H9 (cell line): Measurements from ENCODE around the gene OR3A1. TPM values are rescaled to one million over a fixed set of nuclear protein-coding genes. Genes with fewer than 3 reads are reported as not detected.

ENCODE experiments used
- DNase-seq: peaks from one replicate; pipeline ENCODE4 v3.0.0-alpha.2; 2017
- H2AFZ ChIP-seq: one replicate; pipeline ENCODE4 v1.6.1; 2013; ENCODE audit warnings: mild to moderate bottlenecking, low read length, control low read depth, moderate library complexity
- H2AK5ac ChIP-seq: 2 replicates; pipeline ENCODE4 v1.6.1; 2013; ENCODE audit warnings: low read length, control low read depth, mixed read lengths; ENCODE audit not compliant: insufficient read length
- H2BK120ac ChIP-seq: one replicate; pipeline ENCODE4 v1.6.1; 2013; ENCODE audit warnings: low read depth, mild to moderate bottlenecking, low read length, control low read depth, inconsistent platforms; ENCODE audit not compliant: poor library complexity, severe bottlenecking
- H2BK12ac ChIP-seq: 2 replicates; pipeline ENCODE4 v1.6.1; 2013; ENCODE audit warnings: low read length, control low read depth, mixed read lengths, low read depth; ENCODE audit not compliant: insufficient read length
- H2BK15ac ChIP-seq: 2 replicates; pipeline ENCODE4 v1.6.1; 2013; ENCODE audit warnings: low read depth, low read length, control low read depth
- H2BK20ac ChIP-seq: one replicate; pipeline ENCODE4 v1.6.1; 2013; ENCODE audit warnings: low read depth, mild to moderate bottlenecking, low read length, control low read depth, inconsistent platforms; ENCODE audit not compliant: poor library complexity, severe bottlenecking
- H2BK5ac ChIP-seq: 2 replicates; pipeline ENCODE4 v1.6.1; 2013; ENCODE audit warnings: low read length, control low read depth, mixed read lengths; ENCODE audit not compliant: insufficient read length
- H3K14ac ChIP-seq: 2 replicates; pipeline ENCODE4 v1.6.1; 2013; ENCODE audit warnings: low read length, control low read depth; ENCODE audit not compliant: insufficient read depth
- H3K18ac ChIP-seq: 2 replicates; pipeline ENCODE4 v1.6.1; 2013; ENCODE audit warnings: low read depth, mild to moderate bottlenecking, mixed read lengths, low read length, control low read depth; ENCODE audit not compliant: insufficient read length
- H3K23ac ChIP-seq: 2 replicates; pipeline ENCODE4 v1.6.1; 2013; ENCODE audit warnings: low read length, control low read depth, mixed read lengths, low read depth; ENCODE audit not compliant: insufficient read length
- H3K23me2 ChIP-seq: 2 replicates; pipeline ENCODE4 v1.6.1; 2013; ENCODE audit warnings: low read depth, mild to moderate bottlenecking, mixed read lengths, low read length, control low read depth; ENCODE audit not compliant: insufficient read length, poor library complexity, severe bottlenecking
- H3K27ac ChIP-seq: 2 replicates; pipeline ENCODE4 v1.5.1; 2013; ENCODE audit warnings: low read length, control low read depth, mixed read lengths, low read depth; ENCODE audit not compliant: insufficient read length
- H3K27me3 ChIP-seq: 2 replicates; pipeline ENCODE4 v1.6.1; 2013; ENCODE audit warnings: low read length, control low read depth, inconsistent platforms; ENCODE audit not compliant: insufficient read depth
- H3K4ac ChIP-seq: 2 replicates; pipeline ENCODE4 v1.6.1; 2013; ENCODE audit warnings: low read depth, mild to moderate bottlenecking, control low read depth, inconsistent platforms, low read length, moderate library complexity
- H3K4me1 ChIP-seq: 2 replicates; pipeline ENCODE4 v1.6.1; 2013; ENCODE audit warnings: low read length, control low read depth, inconsistent platforms; ENCODE audit not compliant: insufficient read depth
- H3K4me2 ChIP-seq: 2 replicates; pipeline ENCODE4 v1.6.1; 2013; ENCODE audit warnings: low read length, control low read depth, mixed read lengths; ENCODE audit not compliant: insufficient read length, insufficient read depth
- H3K56ac ChIP-seq: 2 replicates; pipeline ENCODE4 v1.6.1; 2013; ENCODE audit warnings: low read depth, mild to moderate bottlenecking, mixed read lengths, low read length, control low read depth; ENCODE audit not compliant: insufficient read length
- H3K79me1 ChIP-seq: 2 replicates; pipeline ENCODE4 v1.6.1; 2013; ENCODE audit warnings: low read depth, mild to moderate bottlenecking, moderate library complexity, low read length, control low read depth, inconsistent platforms; ENCODE audit not compliant: insufficient read depth, poor library complexity, severe bottlenecking
- H3K79me2 ChIP-seq: 2 replicates; pipeline ENCODE4 v1.6.1; 2013; ENCODE audit warnings: low read length, control low read depth, inconsistent platforms; ENCODE audit not compliant: insufficient read depth
- H3K9ac ChIP-seq: 2 replicates; pipeline ENCODE4 v1.6.1; 2013; ENCODE audit warnings: low read length, control low read depth, mixed read lengths; ENCODE audit not compliant: insufficient read length; ENCODE audit errors: extremely low read depth
- H3K9me3 ChIP-seq: one replicate; pipeline ENCODE4 v1.6.1; 2013; ENCODE audit warnings: low read depth, low read length, inconsistent platforms; ENCODE audit not compliant: control insufficient read depth
- H3T11ph ChIP-seq: one replicate; pipeline ENCODE4 v1.6.1; 2013; ENCODE audit warnings: mild to moderate bottlenecking, low read length, control low read depth, inconsistent platforms
- H4K20me1 ChIP-seq: one replicate; pipeline ENCODE4 v1.6.1; 2013; ENCODE audit not compliant: control insufficient read depth, insufficient read length, insufficient read depth
- H4K5ac ChIP-seq: 2 replicates; pipeline ENCODE4 v1.6.1; 2013; ENCODE audit warnings: low read depth, mild to moderate bottlenecking, mixed read lengths, low read length, control low read depth; ENCODE audit not compliant: insufficient read length
- H4K8ac ChIP-seq: replicated peaks from 2 replicates; pipeline ENCODE4 v1.6.1; 2013; ENCODE audit warnings: low read length, control low read depth, mixed read lengths, low read depth; ENCODE audit not compliant: insufficient read length
- H4K91ac ChIP-seq: 2 replicates; pipeline ENCODE4 v1.6.1; 2013; ENCODE audit warnings: low read depth, mild to moderate bottlenecking, moderate library complexity, mixed read lengths, low read length, control low read depth; ENCODE audit not compliant: insufficient read length
- H3K27ac Mint-ChIP-seq, 3 experiments: 2 replicates in 2 of 3; 3 replicates in 1 of 3; pipeline ENCODE4 v1.8.0; 2020 to 2021; ENCODE audit warnings: mixed read lengths in 3 of 3, mild to moderate bottlenecking in 1 of 3, moderate library complexity in 1 of 3
- H3K27me3 Mint-ChIP-seq: 2 replicates; pipeline ENCODE4 v1.8.0; 2021; ENCODE audit warnings: low read depth, mild to moderate bottlenecking, moderate library complexity, mixed read lengths
- H3K36me3 Mint-ChIP-seq, 3 experiments: 2 replicates in 2 of 3; 3 replicates in 1 of 3; pipeline ENCODE4 v1.8.0; 2020 to 2021; ENCODE audit warnings: low read depth in 3 of 3, mixed read lengths in 3 of 3; ENCODE audit not compliant: insufficient read depth in 1 of 3
- H3K4me1 Mint-ChIP-seq, 2 experiments: 2 replicates each; pipeline ENCODE4 v1.8.0; 2020; ENCODE audit warnings: mixed read lengths in 2 of 2
- H3K4me3 Mint-ChIP-seq, 2 experiments: 2 replicates in 1 of 2; 3 replicates in 1 of 2; pipeline ENCODE4 v1.8.0; 2020 to 2021; ENCODE audit warnings: mild to moderate bottlenecking in 2 of 2, mixed read lengths in 2 of 2, moderate library complexity in 1 of 2
- H3K9me3 Mint-ChIP-seq, 2 experiments: 2 replicates in 1 of 2; 3 replicates in 1 of 2; pipeline ENCODE4 v1.8.0; 2020; ENCODE audit warnings: mild to moderate bottlenecking in 2 of 2, mixed read lengths in 2 of 2, moderate library complexity in 1 of 2
- WGBS: extraction: QIAGEN DNeasy Blood & Tissue Kit; methylation state at CpG from one replicate; pipeline ENCODE4 v1.1.7; 2013; ENCODE audit warnings: missing lambda C conversion rate, low lambda C conversion rate, mixed read lengths; ENCODE audit not compliant: insufficient read length; ENCODE audit errors: extremely low coverage; 5-methylcytosine and 5-hydroxymethylcytosine counted together
- total RNA-seq: library from RNA; stranded (reverse); gene quantifications from 2 replicates; pipeline ENCODE4 v1.2.1, GENCODE V29; 2021
- TF ChIP-seq, protein P1 (sequence below): fragments of 200-600 bp; sonication (generic); conservative IDR thresholded peaks from 3 replicates; pipeline ENCODE4 v1.8.0; 2021; ENCODE audit warnings: antibody characterized with exemption, mild to moderate bottlenecking

The OR3A1 gene
- total RNA-seq, 1 experiment from 2014 or later: not detected

DNA sequence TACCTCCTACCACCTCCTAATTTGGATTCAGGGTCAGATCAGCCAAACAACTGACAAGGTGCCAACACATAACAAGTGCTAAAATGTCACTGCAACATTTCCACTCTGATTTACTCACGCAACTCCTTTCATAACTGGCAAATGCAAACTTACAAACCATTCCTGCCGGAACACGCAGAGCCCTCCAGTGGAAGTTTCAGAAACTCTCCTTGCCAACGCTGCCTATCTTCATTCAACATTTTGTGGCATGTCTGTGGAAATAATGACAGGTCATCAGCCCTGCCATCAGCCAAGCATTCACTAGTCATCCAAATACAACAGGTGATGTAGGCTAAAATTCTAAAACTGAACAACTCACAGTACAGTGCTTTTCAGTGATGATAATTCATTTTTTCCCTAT lies 37.7 kb upstream of the OR3A1 start:
- H4K8ac ChIP-seq: no peak overlapping the region
- DNase-seq: no peak
- no peak overlapping the region for H3T11ph ChIP-seq
- H3K27ac ChIP-seq: no peak overlapping the region
- H4K91ac ChIP-seq: no peak overlapping the region
- no peak overlapping the region for H3K23ac ChIP-seq
- Mint-ChIP-seq H3K4me3 (no peak overlapping the region), H3K27me3 (peaks cover 2% of the 10 kb centered on the region; the same call in 1 of the 2 replicates), H3K27ac (no peak overlapping the region), H3K9me3 (peaks cover 60 to 79% of the 10 kb centered on the region in 2 experiments), H3K36me3 (peaks cover 4 to 19% (median 4%) of the 10 kb centered on the region in 3 experiments; a peak in 5 of 7 replicates), H3K4me1 (no peaks in the 10 kb centered on the region)
- no peaks in the 10 kb centered on the region for H3K4me1 ChIP-seq
- H2AFZ ChIP-seq: no peak overlapping the region
- H2BK12ac ChIP-seq: no peak overlapping the region
- H3K18ac ChIP-seq: no peak overlapping the region
- no peaks in the 10 kb centered on the region for H3K27me3 ChIP-seq
- H2BK5ac ChIP-seq: no peak overlapping the region
- no peaks in the 10 kb centered on the region for H3K79me2 ChIP-seq
- H2AK5ac ChIP-seq: no peak overlapping the region
- H2BK15ac ChIP-seq: no peak overlapping the region
- H3K9ac ChIP-seq: no peak overlapping the region
- no peak overlapping the region for H3K4me2 ChIP-seq
- no peak overlapping the region for H4K5ac ChIP-seq
- no peak overlapping the region for H2BK20ac ChIP-seq
- H3K56ac ChIP-seq: no peak overlapping the region
- H3K9me3 ChIP-seq: peaks cover 21% of the 10 kb centered on the region
- H3K23me2 ChIP-seq: no peaks in the 10 kb centered on the region
- H2BK120ac ChIP-seq: no peak overlapping the region
- TF ChIP-seq, protein P1, sequence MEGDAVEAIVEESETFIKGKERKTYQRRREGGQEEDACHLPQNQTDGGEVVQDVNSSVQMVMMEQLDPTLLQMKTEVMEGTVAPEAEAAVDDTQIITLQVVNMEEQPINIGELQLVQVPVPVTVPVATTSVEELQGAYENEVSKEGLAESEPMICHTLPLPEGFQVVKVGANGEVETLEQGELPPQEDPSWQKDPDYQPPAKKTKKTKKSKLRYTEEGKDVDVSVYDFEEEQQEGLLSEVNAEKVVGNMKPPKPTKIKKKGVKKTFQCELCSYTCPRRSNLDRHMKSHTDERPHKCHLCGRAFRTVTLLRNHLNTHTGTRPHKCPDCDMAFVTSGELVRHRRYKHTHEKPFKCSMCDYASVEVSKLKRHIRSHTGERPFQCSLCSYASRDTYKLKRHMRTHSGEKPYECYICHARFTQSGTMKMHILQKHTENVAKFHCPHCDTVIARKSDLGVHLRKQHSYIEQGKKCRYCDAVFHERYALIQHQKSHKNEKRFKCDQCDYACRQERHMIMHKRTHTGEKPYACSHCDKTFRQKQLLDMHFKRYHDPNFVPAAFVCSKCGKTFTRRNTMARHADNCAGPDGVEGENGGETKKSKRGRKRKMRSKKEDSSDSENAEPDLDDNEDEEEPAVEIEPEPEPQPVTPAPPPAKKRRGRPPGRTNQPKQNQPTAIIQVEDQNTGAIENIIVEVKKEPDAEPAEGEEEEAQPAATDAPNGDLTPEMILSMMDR: no peak
- H3K14ac ChIP-seq: no peak overlapping the region
- H3K79me1 ChIP-seq: no peaks in the 10 kb centered on the region
- WGBS: no CpG with 5 or more reads among the region's 4 CpGs
- no peaks in the 10 kb centered on the region for H4K20me1 ChIP-seq
- H3K4ac ChIP-seq: no peak overlapping the region
